GM12891 (cell line): ENCODE data around the gene DAND5.

Experiments used
- DNase-seq: peaks from one replicate; pipeline ENCODE4 v3.0.0; 2011; ENCODE audit warnings: low spot score; ENCODE audit not compliant: insufficient read length
- FAIRE-seq: peaks from 2 replicates; lab custom pipeline; 2011; peaks lifted over from hg19 to GRCh38; lab: Jason Lieb, UNC
- PAX5 ChIP-seq: IDR thresholded peaks from 2 replicates; pipeline ENCODE4 v1.6.1; 2011; ENCODE audit warnings: low read length, moderate library complexity, mild to moderate bottlenecking; ENCODE audit not compliant: insufficient read depth, severe bottlenecking
- POLR2A ChIP-seq: IDR thresholded peaks from 2 replicates; pipeline ENCODE4 v1.6.1; 2011; ENCODE audit warnings: low read depth, low read length, control low read depth
- POLR2AphosphoS5 ChIP-seq: IDR thresholded peaks from 2 replicates; pipeline ENCODE4 v1.6.1; 2011; ENCODE audit warnings: low read depth, low read length, control low read depth
- POU2F2 ChIP-seq: IDR thresholded peaks from 2 replicates; pipeline ENCODE4 v1.6.1; 2011; ENCODE audit warnings: low read depth, mild to moderate bottlenecking, control low read depth, low read length, moderate library complexity
- SPI1 ChIP-seq: IDR thresholded peaks from 2 replicates; pipeline ENCODE4 v1.6.1; 2011; ENCODE audit warnings: low read depth, low read length, control low read depth
- TAF1 ChIP-seq: IDR thresholded peaks from 2 replicates; pipeline ENCODE4 v1.6.1; 2011; ENCODE audit warnings: low read depth, low read length, control low read depth

The DAND5 gene

GRCh38 chr19:12997179-12997966 lies 28.0 kb downstream of the DAND5 start:
- DNase-seq (no peak), FAIRE-seq (no peak)

GRCh38 chr19:12997967-12998940 lies 28.9 kb downstream of the DAND5 start:
- FAIRE-seq, result no peak
- DNase-seq, result no peak
- TF ChIP-seq TAF1, result no peak
- no peak for TF ChIP-seq POLR2AphosphoS5

More at GRCh38 chr19:12997179-12997966, 28.0 kb downstream of the DAND5 start:
- TF ChIP-seq POLR2A (no peak), POLR2AphosphoS5 (no peak), POU2F2 (no peak), PAX5 (no peak), SPI1 (no peak), TAF1 (no peak)

- DNase-seq (no peak), FAIRE-seq (no peak)
- TF ChIP-seq POU2F2 (no peak), TAF1 (no peak), POLR2AphosphoS5 (no peak), SPI1 (no peak), POLR2A (no peak), PAX5 (no peak)
Observed at GRCh38 chr19:13001166-13001501, 31.8 kb downstream of the DAND5 start.

GRCh38 chr19:13001502-13002165 lies 32.3 kb downstream of the DAND5 start:
- no peak for DNase-seq
- no peak for FAIRE-seq
- TF ChIP-seq PAX5, result no peak
- TF ChIP-seq POLR2A, result no peak

- DNase-seq, result no peak
- FAIRE-seq, result no peak
- TF ChIP-seq POU2F2 (no peak), TAF1 (no peak), POLR2A (no peak), POLR2AphosphoS5 (no peak), SPI1 (no peak), PAX5 (no peak)
Observed at GRCh38 chr19:13002166-13002898, 33.0 kb downstream of the DAND5 start.

- FAIRE-seq (no peak), DNase-seq (no peak)
- TF ChIP-seq SPI1 (no peak), POLR2AphosphoS5 (no peak), PAX5 (no peak), POLR2A (no peak), POU2F2 (no peak), TAF1 (no peak)
Observed at GRCh38 chr19:13003081-13003480, 33.7 kb downstream of the DAND5 start.

GRCh38 chr19:13004273-13004672 lies 34.9 kb downstream of the DAND5 start:
- no peak for DNase-seq
- TF ChIP-seq SPI1 (no peak), PAX5 (no peak), POLR2A (no peak), TAF1 (no peak), POLR2AphosphoS5 (no peak), POU2F2 (no peak)
- FAIRE-seq, result no peak

- no peak for FAIRE-seq
- no peak for DNase-seq
- TF ChIP-seq PAX5 (no peak), SPI1 (no peak), POU2F2 (no peak), POLR2AphosphoS5 (no peak), POLR2A (no peak), TAF1 (no peak)
Observed at GRCh38 chr19:13005253-13005652, 35.9 kb downstream of the DAND5 start.

GRCh38 chr19:13005861-13006370 lies 36.5 kb downstream of the DAND5 start:
- no peak for FAIRE-seq
- no peak for DNase-seq
- no peak for TF ChIP-seq SPI1
- TF ChIP-seq TAF1, result no peak
- no peak for TF ChIP-seq PAX5
